Upper lobe of left lung (tissue), 6 donors: ENCODE data around the gene LCN9. TPM values are rescaled to one million over a fixed set of nuclear protein-coding genes. Genes with fewer than 3 reads are reported as not detected.
"Not testable (repeated sequence)": the region's sequence is repeated elsewhere in the genome, so short reads cannot be mapped to it uniquely, and the experiment has no call there.

ENCODE experiments used
- ATAC-seq, 2 donors: fragments of 200-7000 bp; cut with Tn5 transposase; one replicate each; pipeline ENCODE4 v1.9.1; 2022; ENCODE audit warnings: mild to moderate bottlenecking in 2 of 2, moderate library complexity in 2 of 2; ENCODE audit not compliant: low FRiP score in 2 of 2
- DNase-seq, 2 donors: peaks; one replicate each; pipeline ENCODE4 v3.0.0-alpha.2; 2019 to 2020
- H3K27ac ChIP-seq, 4 donors: fragments of 200-600 bp; sonication (generic); one replicate each; pipeline ENCODE4 v1.5.1; 2016 to 2019
- H3K27me3 ChIP-seq, 4 donors: fragments of 200-600 bp; sonication (generic); one replicate each; pipeline ENCODE4 v1.5.1; 2017 to 2019
- H3K36me3 ChIP-seq, 4 donors: fragments of 200-600 bp; sonication (generic); one replicate each; pipeline ENCODE4 v1.5.1; 2016 to 2019
- H3K4me1 ChIP-seq, 4 donors: fragments of 200-600 bp; sonication (generic); one replicate each; pipeline ENCODE4 v1.5.1; 2018 to 2019
- H3K4me3 ChIP-seq, 4 donors: fragments of 200-600 bp; sonication (generic); one replicate each; pipeline ENCODE4 v1.5.1; 2017 to 2019; ENCODE audit warnings: mild to moderate bottlenecking in 2 of 4, moderate library complexity in 1 of 4
- H3K9me3 ChIP-seq, 4 donors: fragments of 200-600 bp; sonication (generic); one replicate each; pipeline ENCODE4 v1.5.1; 2018 to 2019
- CTCF ChIP-seq, 6 experiments: fragments of 450-650 bp in 4 of 6; fragments of 200-600 bp in 2 of 6; sonication (generic) in 2 of 6; IDR thresholded peaks; one replicate each; pipeline ENCODE4 v1.5.1; 2016 to 2019; ENCODE audit warnings: antibody characterized with exemption in 6 of 6
- EP300 ChIP-seq, 4 donors: sonication (generic); formaldehyde crosslinking; IDR thresholded peaks; one replicate each; pipeline ENCODE4 v1.5.1; 2017; ENCODE audit warnings: antibody characterized with exemption in 4 of 4, control low read depth in 2 of 4
- POLR2A ChIP-seq, 4 donors: fragments of 450-650 bp; IDR thresholded peaks; one replicate each; pipeline ENCODE4 v1.5.1; 2016 to 2017; ENCODE audit warnings: antibody characterized with exemption in 4 of 4, mild to moderate bottlenecking in 2 of 4
- POLR2AphosphoS5 ChIP-seq, 2 donors: sonication (generic); formaldehyde crosslinking; IDR thresholded peaks; one replicate each; pipeline ENCODE4 v1.5.1; 2017; ENCODE audit warnings: antibody characterized with exemption in 2 of 2
- WGBS, 2 donors: methylation state at CpG; one replicate each; pipeline ENCODE4 v1.1.5; 2017 to 2018; 5-methylcytosine and 5-hydroxymethylcytosine counted together
- total RNA-seq, 6 donors: library from RNA; depleted of rRNA in 4 of 6; stranded (reverse); fragments of >200 nt in 4 of 6; gene quantifications; one replicate each; pipeline versions ENCODE4 v1.1.0 to v1.2.1, GENCODE V29; 2016 to 2021
- donor health status: DM: no; HTN: no; CAD: no; lungs with moderate emphysema.
- donor health status: DM: no; HTN: yes; CAD: no; lungs with severe emphysema.

The LCN9 gene
- total RNA-seq, 6 donors from 2014 or later, result not detected

DNA sequence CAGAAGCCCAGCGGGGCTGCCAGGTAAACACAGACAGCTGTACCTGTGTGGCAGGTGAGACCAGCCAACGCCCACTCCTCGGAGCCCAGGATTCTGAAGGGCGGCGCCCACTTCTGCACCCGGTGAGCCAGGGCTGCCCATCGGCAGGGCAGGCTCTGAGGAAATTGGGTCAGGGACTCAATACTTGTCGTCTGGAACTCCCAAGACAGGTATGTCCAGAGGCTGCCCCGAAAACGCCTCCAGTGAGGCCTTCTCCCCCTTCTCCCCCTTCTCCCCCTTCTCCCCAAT is 43.6 kb upstream of the LCN9 start:
- no peaks in the 10 kb centered on the region for H3K9me3 ChIP-seq
- DNase-seq (peak in 1 of 2 donors; percentile 41), ATAC-seq (no peak)
- H3K27me3 ChIP-seq, result no peaks in the 10 kb centered on the region
- no peak overlapping the region for H3K4me3 ChIP-seq
- no peaks in the 10 kb centered on the region for H3K4me1 ChIP-seq
- H3K36me3 ChIP-seq, result no peaks in the 10 kb centered on the region
- no peak for TF ChIP-seq POLR2A (IDR thresholded peaks at IDR 0.05)
- no peak for TF ChIP-seq EP300 (IDR thresholded peaks at IDR 0.05)
- no peak for TF ChIP-seq CTCF (IDR thresholded peaks at IDR 0.05)
- no peak for TF ChIP-seq POLR2AphosphoS5 (IDR thresholded peaks at IDR 0.05)
- H3K27ac ChIP-seq, result no peak overlapping the region
- WGBS, 2 donors, result 56 to 60% methylated on average over 5 to 9 of the region's 10 CpGs

DNA sequence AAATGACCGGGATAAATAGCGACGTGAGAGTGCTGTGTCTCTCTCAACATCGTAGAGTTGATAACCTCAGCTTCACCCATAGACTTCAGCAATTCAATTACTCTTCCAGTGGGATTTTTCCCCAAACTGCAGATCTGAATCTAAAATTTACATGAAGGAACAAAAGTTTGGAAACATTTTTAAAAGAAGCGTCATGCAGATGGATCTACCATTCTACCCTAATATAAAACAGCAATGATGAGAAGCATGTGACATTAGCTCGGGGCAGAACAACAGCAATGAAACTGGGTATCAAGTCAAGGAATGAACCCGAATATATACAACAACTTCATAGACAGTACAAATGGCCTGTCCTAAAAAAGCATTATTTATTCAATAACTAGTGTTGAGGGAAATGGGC is 42.6 kb upstream of the LCN9 start:
- DNase-seq, result no peak
- no peak for ATAC-seq
- H3K27me3 ChIP-seq, result no peaks in the 10 kb centered on the region
- no peaks in the 10 kb centered on the region for H3K36me3 ChIP-seq
- H3K27ac ChIP-seq, result no peak overlapping the region
- 72 to 78% methylated on average over 7 of the region's 7 CpGs for WGBS, 2 donors
- no peaks in the 10 kb centered on the region for H3K4me1 ChIP-seq
- TF ChIP-seq POLR2AphosphoS5 (IDR thresholded peaks at IDR 0.05) (no peak), POLR2A (IDR thresholded peaks at IDR 0.05) (no peak), EP300 (IDR thresholded peaks at IDR 0.05) (no peak), CTCF (IDR thresholded peaks at IDR 0.05) (no peak)
- H3K9me3 ChIP-seq, result no peaks in the 10 kb centered on the region
- no peak overlapping the region for H3K4me3 ChIP-seq

DNA sequence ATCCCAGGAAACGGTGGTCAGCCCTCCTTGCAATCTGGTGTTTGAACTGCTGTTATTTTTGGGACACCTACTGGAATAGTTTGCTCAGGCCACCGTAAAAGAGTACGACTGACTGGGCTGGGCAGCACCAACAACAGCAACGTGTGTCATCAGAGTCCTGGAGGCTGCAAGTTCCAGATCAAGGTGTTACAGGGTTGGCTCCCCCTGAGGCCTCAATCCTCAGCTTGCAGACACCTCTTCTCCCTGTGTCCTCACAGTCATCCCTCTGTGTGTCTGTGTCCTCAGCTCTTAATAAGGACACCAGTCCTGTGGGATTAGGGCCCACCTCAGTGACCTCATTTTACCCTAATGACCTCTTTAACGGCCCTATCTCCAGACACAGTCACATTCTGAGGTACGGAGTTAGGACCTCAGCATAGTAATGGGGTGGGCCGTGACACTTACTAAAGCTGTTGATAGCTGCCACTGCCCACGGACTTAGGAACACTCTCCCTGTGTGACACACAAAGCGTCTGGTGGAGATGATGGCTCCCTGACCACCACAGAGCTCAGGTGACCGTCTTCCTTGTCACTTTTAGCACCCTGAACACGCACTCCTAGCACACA is 40.6 kb upstream of the LCN9 start:
- H3K4me1 ChIP-seq, result no peaks in the 10 kb centered on the region
- H3K36me3 ChIP-seq, result no peaks in the 10 kb centered on the region
- DNase-seq (no peak), ATAC-seq (no peak)
- peaks cover 0 to 4% (median 2%) of the 10 kb centered on the region in 4 donors for H3K9me3 ChIP-seq
- TF ChIP-seq POLR2AphosphoS5 (IDR thresholded peaks at IDR 0.05) (no peak), EP300 (IDR thresholded peaks at IDR 0.05) (no peak), POLR2A (IDR thresholded peaks at IDR 0.05) (no peak), CTCF (IDR thresholded peaks at IDR 0.05) (no peak)
- H3K4me3 ChIP-seq, result no peak overlapping the region
- H3K27ac ChIP-seq, result no peak overlapping the region
- 64 to 69% methylated on average over 8 to 11 of the region's 11 CpGs for WGBS, 2 donors
- H3K27me3 ChIP-seq, result no peaks in the 10 kb centered on the region

- Histone ChIP-seq H3K4me3 (no peak overlapping the region), H3K27me3 (no peaks in the 10 kb centered on the region), H3K9me3 (peaks cover 5 to 15% (median 11%) of the 10 kb centered on the region in 4 donors), H3K36me3 (no peaks in the 10 kb centered on the region), H3K27ac (no peak overlapping the region), H3K4me1 (no peaks in the 10 kb centered on the region)
- TF ChIP-seq EP300 (IDR thresholded peaks at IDR 0.05) (no peak), POLR2AphosphoS5 (IDR thresholded peaks at IDR 0.05) (no peak), POLR2A (IDR thresholded peaks at IDR 0.05) (no peak), CTCF (IDR thresholded peaks at IDR 0.05) (no peak)
- DNase-seq (no peak), ATAC-seq (no peak)
- WGBS, 2 donors, result 92 to 93% methylated on average over 8 to 14 of the region's 14 CpGs
Measured at GRCh38 chr9:135624282-135624681, 38.8 kb upstream of the LCN9 start.

- ATAC-seq (no peak), DNase-seq (no peak)
- TF ChIP-seq EP300 (IDR thresholded peaks at IDR 0.05) (no peak), CTCF (IDR thresholded peaks at IDR 0.05) (no peak), POLR2AphosphoS5 (IDR thresholded peaks at IDR 0.05) (no peak), POLR2A (IDR thresholded peaks at IDR 0.05) (no peak)
- no peak overlapping the region for H3K4me3 ChIP-seq
- no peaks in the 10 kb centered on the region for H3K27me3 ChIP-seq
- no peaks in the 10 kb centered on the region for H3K4me1 ChIP-seq
- H3K36me3 ChIP-seq, result no peaks in the 10 kb centered on the region
- H3K9me3 ChIP-seq, result peaks cover 3 to 9% (median 7%) of the 10 kb centered on the region in 4 donors
- H3K27ac ChIP-seq, result no peak overlapping the region
- 87 to 89% methylated on average over 10 of the region's 10 CpGs for WGBS, 2 donors
Measured at GRCh38 chr9:135632841-135633240, 30.3 kb upstream of the LCN9 start.

GRCh38 chr9:135636930-135637530 is 26.1 kb upstream of the LCN9 start:
- H3K36me3 ChIP-seq, H3K27me3 ChIP-seq, ATAC-seq, H3K4me3 ChIP-seq, DNase-seq, H3K9me3 ChIP-seq, H3K4me1 ChIP-seq, H3K27ac ChIP-seq: not testable (repeated sequence)
- WGBS, 2 donors, result 75 to 76% methylated on average over 7 of the region's 7 CpGs
